Memory B cell (primary cell): Measurements from ENCODE around the gene PIK3C3.
A peak's percentile ranks its signal among the peaks of the same experiment; 100 is the strongest.

ENCODE experiments used
- ATAC-seq: fragments of 150-1000 bp; cut with Tn5 transposase; 2 replicates; pipeline ENCODE4 v1.10.0; 2021; ENCODE audit warnings: low read depth, mild to moderate bottlenecking, moderate library complexity
- DNase-seq, 2 donors: peaks; one replicate each; pipeline ENCODE4 v3.0.0; 2022; ENCODE audit warnings: low spot score in 2 of 2
- H3K27ac Mint-ChIP-seq: one replicate; pipeline ENCODE4 v1.8.0; 2022; ENCODE audit warnings: mild to moderate bottlenecking, moderate library complexity, mixed read lengths
- H3K27me3 Mint-ChIP-seq: one replicate; pipeline ENCODE4 v1.8.0; 2022; ENCODE audit warnings: mixed read lengths
- H3K36me3 Mint-ChIP-seq: one replicate; pipeline ENCODE4 v1.8.0; 2022; ENCODE audit warnings: mild to moderate bottlenecking, mixed read lengths
- H3K4me1 Mint-ChIP-seq: one replicate; pipeline ENCODE4 v1.8.0; 2022; ENCODE audit warnings: mixed read lengths
- H3K4me3 Mint-ChIP-seq: one replicate; pipeline ENCODE4 v1.8.0; 2022; ENCODE audit warnings: mild to moderate bottlenecking, moderate library complexity, mixed read lengths
- H3K9me3 Mint-ChIP-seq: one replicate; pipeline ENCODE4 v1.8.0; 2022; ENCODE audit warnings: mixed read lengths

PIK3C3 gene

GRCh38 chr18:42018831-42019230 lies 63.8 kb downstream of the PIK3C3 start:
- Mint-ChIP-seq H3K9me3 (no peaks in the 10 kb centered on the region), H3K27ac (no peak overlapping the region), H3K36me3 (peaks cover 21% of the 10 kb centered on the region), H3K27me3 (no peaks in the 10 kb centered on the region), H3K4me3 (no peak overlapping the region), H3K4me1 (no peaks in the 10 kb centered on the region)
- DNase-seq, result no peak
- no peak for ATAC-seq

DNA sequence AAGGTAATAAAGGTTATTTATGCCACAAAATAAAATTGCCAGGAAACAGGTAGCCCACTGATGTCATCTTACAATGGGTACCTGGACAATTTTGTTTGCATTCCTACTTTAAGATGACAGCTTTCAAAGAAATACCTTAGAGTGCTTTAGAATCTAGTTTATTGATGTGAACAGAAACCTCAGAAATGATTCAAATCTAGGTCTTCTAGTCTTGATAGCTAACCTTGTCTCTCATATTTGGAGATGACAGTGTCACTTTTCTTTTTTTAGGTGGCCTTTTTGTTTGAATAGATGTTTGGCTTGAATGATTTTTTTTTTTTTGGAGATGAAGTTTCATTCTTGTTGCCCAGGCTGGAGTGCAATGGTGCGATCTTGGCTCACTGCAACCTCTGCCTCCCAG lies 69.1 kb downstream of the PIK3C3 start:
- Mint-ChIP-seq H3K27ac (no peak overlapping the region), H3K9me3 (no peaks in the 10 kb centered on the region), H3K4me1 (no peaks in the 10 kb centered on the region), H3K4me3 (no peak overlapping the region), H3K36me3 (peaks cover 11% of the 10 kb centered on the region), H3K27me3 (no peaks in the 10 kb centered on the region)
- DNase-seq, result no peak
- no peak for ATAC-seq

DNA sequence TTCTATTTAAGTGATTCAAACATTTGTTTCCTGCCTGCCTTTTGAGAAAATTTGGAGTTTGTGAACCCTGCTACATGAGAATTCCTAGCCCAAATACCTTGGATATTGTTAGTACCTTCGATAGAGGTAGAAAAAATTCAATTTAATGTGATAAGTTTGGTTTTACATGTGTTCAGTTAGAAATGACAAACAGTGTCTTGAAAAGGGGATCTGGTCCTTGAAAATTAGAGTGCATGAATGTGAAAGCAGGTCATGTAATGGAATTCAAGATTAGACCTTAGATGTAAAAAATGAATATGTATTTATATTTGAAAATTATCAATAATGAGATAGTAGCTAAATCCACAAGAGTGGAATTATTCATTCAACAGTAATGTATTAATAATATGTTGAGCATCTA lies 70.5 kb downstream of the PIK3C3 start:
- no peak for DNase-seq
- no peak overlapping the region for H3K4me3 Mint-ChIP-seq
- peaks cover 15% of the 10 kb centered on the region for H3K36me3 Mint-ChIP-seq
- no peaks in the 10 kb centered on the region for H3K9me3 Mint-ChIP-seq
- ATAC-seq, result no peak
- H3K4me1 Mint-ChIP-seq, result no peaks in the 10 kb centered on the region
- H3K27ac Mint-ChIP-seq, result peak overlapping the region; percentile 57
- no peaks in the 10 kb centered on the region for H3K27me3 Mint-ChIP-seq

- H3K27ac Mint-ChIP-seq, result peak overlapping the region; percentile 57
- H3K27me3 Mint-ChIP-seq, result no peaks in the 10 kb centered on the region
- peaks cover 15% of the 10 kb centered on the region for H3K36me3 Mint-ChIP-seq
- DNase-seq (no peak), ATAC-seq (no peak)
- H3K4me3 Mint-ChIP-seq, result no peak overlapping the region
- H3K4me1 Mint-ChIP-seq, result no peaks in the 10 kb centered on the region
- H3K9me3 Mint-ChIP-seq, result no peaks in the 10 kb centered on the region
These were observed 71.1 kb downstream of the PIK3C3 start for GRCh38 chr18:42025974-42026625.

- Mint-ChIP-seq H3K4me1 (no peaks in the 10 kb centered on the region), H3K4me3 (no peak overlapping the region), H3K36me3 (peaks cover 22% of the 10 kb centered on the region), H3K27ac (no peak overlapping the region), H3K27me3 (no peaks in the 10 kb centered on the region), H3K9me3 (no peaks in the 10 kb centered on the region)
- ATAC-seq (no peak), DNase-seq (peak in 1 of 2 donors; percentile 0)
These were observed 73.3 kb downstream of the PIK3C3 start for GRCh38 chr18:42028247-42028832.

DNA sequence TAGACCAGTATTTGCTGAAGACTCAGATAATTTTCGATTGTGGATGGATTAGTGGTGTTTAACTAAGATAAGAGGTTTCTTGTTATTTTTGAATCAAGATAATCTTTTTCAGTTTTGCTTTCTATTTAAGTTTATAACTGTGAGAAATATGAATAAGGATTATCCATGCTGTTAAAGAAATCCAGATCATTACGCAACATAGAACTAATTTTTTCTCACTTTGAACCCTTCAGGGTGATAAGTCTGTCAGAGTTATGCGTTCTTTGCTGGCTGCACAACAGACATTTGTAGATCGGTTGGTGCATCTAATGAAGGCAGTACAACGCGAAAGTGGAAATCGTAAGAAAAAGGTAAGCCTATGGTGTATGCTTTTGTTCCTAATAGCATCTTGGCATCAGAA lies 74.1 kb downstream of the PIK3C3 start:
- no peak overlapping the region for H3K4me3 Mint-ChIP-seq
- DNase-seq, result no peak
- ATAC-seq, result no peak
- peaks cover 24% of the 10 kb centered on the region for H3K36me3 Mint-ChIP-seq
- no peak overlapping the region for H3K27ac Mint-ChIP-seq
- H3K27me3 Mint-ChIP-seq, result no peaks in the 10 kb centered on the region
- H3K9me3 Mint-ChIP-seq, result no peaks in the 10 kb centered on the region
- no peaks in the 10 kb centered on the region for H3K4me1 Mint-ChIP-seq

DNA sequence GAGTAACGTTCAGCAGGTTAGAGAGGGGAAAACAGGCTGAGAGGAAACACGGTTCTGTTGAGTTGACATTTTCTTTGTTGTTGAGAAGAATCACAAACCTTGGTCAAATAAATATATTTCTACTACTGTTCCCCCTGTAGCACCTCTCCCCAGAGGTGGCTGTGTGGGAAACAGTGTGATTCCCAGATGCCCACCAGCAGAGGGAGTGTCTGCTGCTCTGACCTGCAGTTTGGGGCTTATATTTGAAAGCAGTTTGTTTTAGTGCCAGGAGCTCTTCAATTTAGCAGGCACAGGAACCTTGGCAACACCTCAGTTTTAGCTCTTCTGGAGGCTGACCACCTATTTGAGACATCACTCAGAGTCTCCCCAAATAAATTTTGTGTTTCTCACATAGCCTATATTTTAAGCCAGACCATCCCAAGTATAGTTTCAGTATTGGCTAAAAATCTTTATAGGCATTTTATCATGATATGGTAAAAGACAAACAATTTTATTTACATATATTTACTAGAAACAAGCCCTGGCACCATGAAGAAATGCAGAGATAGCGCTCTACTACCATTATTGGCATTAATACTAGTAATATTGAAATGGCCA lies 75.7 kb downstream of the PIK3C3 start:
- no peak for ATAC-seq
- peaks cover 23% of the 10 kb centered on the region for H3K36me3 Mint-ChIP-seq
- no peak for DNase-seq
- H3K27ac Mint-ChIP-seq, result no peak overlapping the region
- H3K27me3 Mint-ChIP-seq, result no peaks in the 10 kb centered on the region
- H3K4me1 Mint-ChIP-seq, result no peaks in the 10 kb centered on the region
- no peak overlapping the region for H3K4me3 Mint-ChIP-seq
- no peaks in the 10 kb centered on the region for H3K9me3 Mint-ChIP-seq

DNA sequence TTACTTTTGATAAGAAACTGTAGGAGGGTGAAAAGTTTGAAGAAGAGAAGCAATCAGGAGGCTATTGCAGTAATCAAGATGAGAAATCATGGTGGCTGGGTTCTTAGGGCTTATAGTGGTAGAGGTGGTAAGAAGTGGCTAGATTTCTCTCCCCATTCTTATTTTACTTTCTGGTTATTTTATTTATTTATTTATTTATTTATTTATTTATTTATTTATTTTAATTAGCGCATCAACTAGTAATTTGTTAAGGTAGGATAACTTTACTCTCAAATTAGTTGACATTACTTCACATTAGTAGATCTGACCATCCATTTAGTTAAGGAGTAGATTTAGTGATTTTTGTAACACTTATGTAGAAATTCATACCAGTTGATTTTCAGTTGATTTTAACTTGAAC lies 77.4 kb downstream of the PIK3C3 start:
- ATAC-seq, result no peak
- Mint-ChIP-seq H3K27ac (no peak overlapping the region), H3K4me1 (no peaks in the 10 kb centered on the region), H3K27me3 (no peaks in the 10 kb centered on the region), H3K9me3 (no peaks in the 10 kb centered on the region), H3K4me3 (no peak overlapping the region), H3K36me3 (peaks cover 27% of the 10 kb centered on the region)
- DNase-seq, result no peak

GRCh38 chr18:42033137-42033810 lies 78.2 kb downstream of the PIK3C3 start:
- no peak for DNase-seq
- Mint-ChIP-seq H3K4me1 (no peaks in the 10 kb centered on the region), H3K27me3 (no peaks in the 10 kb centered on the region), H3K4me3 (no peak overlapping the region), H3K36me3 (peaks cover 28% of the 10 kb centered on the region), H3K27ac (no peak overlapping the region), H3K9me3 (no peaks in the 10 kb centered on the region)
- no peak for ATAC-seq

DNA sequence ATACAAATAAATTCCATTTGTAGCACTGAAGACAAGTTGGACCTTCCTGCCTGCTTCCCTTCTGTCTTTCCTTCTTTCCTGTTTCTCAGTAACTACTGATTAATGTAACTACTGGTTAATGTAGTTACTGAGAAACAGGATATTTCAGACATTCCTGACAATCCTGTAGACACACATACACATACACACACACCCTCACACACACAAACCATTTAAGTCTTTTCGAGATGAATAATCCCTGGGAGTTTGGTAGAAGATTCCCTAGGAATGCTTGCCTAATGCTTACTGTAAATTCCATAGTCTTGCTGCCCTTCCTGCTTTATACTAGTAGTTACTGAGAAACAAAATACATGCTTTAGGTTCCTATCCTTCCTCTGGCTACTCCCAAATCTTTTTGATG lies 83.9 kb downstream of the PIK3C3 start:
- Mint-ChIP-seq H3K27ac (peak overlapping the region; percentile 56), H3K4me1 (no peaks in the 10 kb centered on the region), H3K9me3 (no peaks in the 10 kb centered on the region), H3K27me3 (no peaks in the 10 kb centered on the region), H3K4me3 (no peak overlapping the region), H3K36me3 (peaks cover 24% of the 10 kb centered on the region)
- no peak for ATAC-seq
- no peak for DNase-seq

DNA sequence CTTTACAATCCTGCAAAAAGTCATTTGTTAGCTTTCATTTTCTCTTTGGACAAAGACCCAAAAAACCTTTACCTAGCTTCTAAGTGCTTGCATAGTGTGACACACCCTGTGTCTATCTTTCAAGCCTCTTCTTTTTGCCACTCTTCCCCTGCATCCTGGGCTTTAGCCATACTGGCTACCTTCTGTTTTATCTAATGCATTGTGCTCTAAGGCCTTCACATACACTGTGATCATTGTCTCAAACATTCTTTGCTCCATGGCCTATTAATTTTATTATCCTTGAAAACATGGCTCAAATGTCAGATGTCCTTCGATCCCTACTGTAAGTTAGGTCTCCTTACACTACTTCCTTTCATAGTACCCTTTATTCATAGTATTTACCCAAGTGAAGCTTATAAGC lies 84.4 kb downstream of the PIK3C3 start:
- H3K27ac Mint-ChIP-seq, result peak overlapping the region; percentile 56

DNA sequence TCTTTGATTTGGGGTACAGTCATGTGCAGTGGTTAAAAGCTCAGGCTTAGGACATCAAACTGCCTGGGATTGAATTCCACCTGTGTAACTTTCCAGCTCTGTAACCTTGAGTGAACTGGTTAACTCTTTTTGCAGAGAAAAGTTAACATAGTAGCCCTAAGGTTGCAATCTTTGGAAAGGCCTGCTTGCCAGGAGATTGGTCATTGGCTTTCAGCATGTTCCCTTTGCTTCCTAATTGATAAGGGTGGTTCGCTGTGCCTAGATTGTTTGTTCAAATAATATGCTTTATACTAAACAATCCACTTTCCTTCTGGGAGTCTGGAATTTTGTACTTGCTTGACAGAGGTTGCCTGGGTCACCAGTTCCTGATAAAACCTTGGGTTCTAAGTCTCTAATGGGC lies 86.8 kb downstream of the PIK3C3 start:
- no peaks in the 10 kb centered on the region for H3K4me1 Mint-ChIP-seq
- H3K36me3 Mint-ChIP-seq, result peaks cover 24% of the 10 kb centered on the region
- no peaks in the 10 kb centered on the region for H3K27me3 Mint-ChIP-seq

More for the DNA sequence above, 84.4 kb downstream of the PIK3C3 start:
- no peak for ATAC-seq
- Mint-ChIP-seq H3K4me1 (no peaks in the 10 kb centered on the region), H3K4me3 (no peak overlapping the region), H3K9me3 (no peaks in the 10 kb centered on the region), H3K27me3 (no peaks in the 10 kb centered on the region), H3K36me3 (peaks cover 24% of the 10 kb centered on the region)
- DNase-seq, result no peak

DNA sequence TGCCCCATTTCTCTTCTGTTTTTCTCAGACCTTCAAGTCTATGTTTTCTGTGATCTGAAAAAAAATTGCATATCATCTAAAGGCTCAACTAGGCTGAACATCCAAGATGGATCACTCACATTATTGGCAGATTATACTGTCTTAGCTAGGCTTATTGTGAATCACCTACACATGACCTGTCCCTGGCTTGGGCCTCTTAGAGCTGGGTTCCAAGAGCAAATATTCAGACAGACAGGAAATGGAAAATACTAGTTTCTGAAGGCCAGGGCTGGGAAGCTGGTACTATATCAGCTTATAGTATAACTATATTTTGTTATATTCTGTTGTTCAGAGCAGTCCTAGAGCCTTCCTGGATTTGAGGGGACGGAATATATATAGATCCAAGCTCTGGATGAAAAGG lies 90.3 kb downstream of the PIK3C3 start:
- no peak for ATAC-seq
- Mint-ChIP-seq H3K27ac (peak overlapping the region; percentile 11), H3K4me1 (no peaks in the 10 kb centered on the region), H3K27me3 (no peaks in the 10 kb centered on the region), H3K9me3 (no peaks in the 10 kb centered on the region), H3K36me3 (peaks cover 15% of the 10 kb centered on the region), H3K4me3 (no peak overlapping the region)
- DNase-seq, result no peak

More for the DNA sequence above, 86.8 kb downstream of the PIK3C3 start:
- Mint-ChIP-seq H3K4me3 (no peak overlapping the region), H3K9me3 (no peaks in the 10 kb centered on the region), H3K27ac (no peak overlapping the region)
- no peak for ATAC-seq
- DNase-seq, result no peak

- Mint-ChIP-seq H3K27me3 (no peaks in the 10 kb centered on the region), H3K36me3 (peaks cover 17% of the 10 kb centered on the region), H3K4me1 (peaks cover 3% of the 10 kb centered on the region), H3K27ac (no peak overlapping the region), H3K9me3 (no peaks in the 10 kb centered on the region), H3K4me3 (no peak overlapping the region)
- ATAC-seq (no peak), DNase-seq (no peak)
These were observed 92.7 kb downstream of the PIK3C3 start for GRCh38 chr18:42047721-42048120.
